Right lobe of liver (tissue), 4 donors: ENCODE measurements around the gene TFF1.

Experiments used
- POLR2A ChIP-seq: fragments of 450-650 bp; IDR thresholded peaks from one replicate; pipeline ENCODE4 v1.6.1; 2017; ENCODE audit warnings: antibody characterized with exemption, mild to moderate bottlenecking
- TF ChIP-seq, protein P1 (sequence below), 4 donors: fragments of 200-600 bp in 3 of 4; fragments of 450-650 bp in 1 of 4; IDR thresholded peaks; one replicate each; pipeline versions ENCODE4 v1.5.1 to v1.8.0; 2016 to 2022; ENCODE audit warnings: antibody characterized with exemption in 4 of 4, mild to moderate bottlenecking in 2 of 4
- donor health status: DM: no; HTN: no; CAD: no.
- donor health status: DM: no; HTN: no; CAD: no.
- donor health status: DM: no; HTN: yes; CAD: no.

DNA sequence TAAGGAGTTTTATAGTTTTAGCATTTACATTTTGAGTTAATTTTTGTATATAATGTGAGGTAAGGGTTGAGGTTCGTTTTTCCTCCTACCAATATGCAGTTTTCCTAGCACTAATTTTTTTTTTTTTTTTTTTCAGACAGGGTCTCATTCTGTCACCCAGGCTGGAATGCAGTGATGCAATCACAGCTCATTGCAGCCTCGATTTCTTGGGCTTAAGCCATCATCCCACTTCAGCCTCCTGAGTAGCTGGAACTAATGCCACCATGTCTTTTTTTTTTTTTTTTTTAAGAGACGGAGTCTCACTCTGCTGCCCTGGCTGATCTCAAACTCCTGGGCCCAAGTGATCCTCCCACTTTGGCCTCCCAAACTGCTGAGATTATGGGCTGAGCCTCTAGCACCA lies 34.8 kb upstream of the TFF1 start:
- TF ChIP-seq, protein P1, sequence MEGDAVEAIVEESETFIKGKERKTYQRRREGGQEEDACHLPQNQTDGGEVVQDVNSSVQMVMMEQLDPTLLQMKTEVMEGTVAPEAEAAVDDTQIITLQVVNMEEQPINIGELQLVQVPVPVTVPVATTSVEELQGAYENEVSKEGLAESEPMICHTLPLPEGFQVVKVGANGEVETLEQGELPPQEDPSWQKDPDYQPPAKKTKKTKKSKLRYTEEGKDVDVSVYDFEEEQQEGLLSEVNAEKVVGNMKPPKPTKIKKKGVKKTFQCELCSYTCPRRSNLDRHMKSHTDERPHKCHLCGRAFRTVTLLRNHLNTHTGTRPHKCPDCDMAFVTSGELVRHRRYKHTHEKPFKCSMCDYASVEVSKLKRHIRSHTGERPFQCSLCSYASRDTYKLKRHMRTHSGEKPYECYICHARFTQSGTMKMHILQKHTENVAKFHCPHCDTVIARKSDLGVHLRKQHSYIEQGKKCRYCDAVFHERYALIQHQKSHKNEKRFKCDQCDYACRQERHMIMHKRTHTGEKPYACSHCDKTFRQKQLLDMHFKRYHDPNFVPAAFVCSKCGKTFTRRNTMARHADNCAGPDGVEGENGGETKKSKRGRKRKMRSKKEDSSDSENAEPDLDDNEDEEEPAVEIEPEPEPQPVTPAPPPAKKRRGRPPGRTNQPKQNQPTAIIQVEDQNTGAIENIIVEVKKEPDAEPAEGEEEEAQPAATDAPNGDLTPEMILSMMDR (IDR thresholded peaks at IDR 0.05), result no peak
- TF ChIP-seq POLR2A, result no peak
